HEK293 (cell line): ENCODE results near the gene CRELD1.

ENCODE experiments used
- CTCF ChIA-PET: fragments of 350-600 bp; formaldehyde crosslinking; extraction: SDS; loops from one replicate; lab custom pipeline; 2021; ENCODE audit warnings: antibody characterized with exemption; lab: Yijun Ruan, JAX
- POLR2A ChIA-PET: fragments of 300-600 bp; formaldehyde crosslinking; extraction: SDS; loops from one replicate; lab custom pipeline; 2020; ENCODE audit warnings: antibody characterized with exemption, inconsistent platforms; lab: Yijun Ruan, JAX
- H3K27ac ChIP-seq: fragments of 200-500 bp; sonication (Bioruptor generic); 2 replicates; pipeline ENCODE4 v1.5.1; 2014; ENCODE audit warnings: low read depth, low read length, control low read depth, inconsistent platforms; ENCODE audit errors: extremely low read depth
- H3K36me3 ChIP-seq, 2 experiments: fragments of 200-500 bp in 1 of 2; sonication (Bioruptor generic) in 1 of 2; 1 replicate in 1 of 2; 2 replicates in 1 of 2; pipeline ENCODE4 v1.5.1; 2014 to 2017; ENCODE audit warnings: inconsistent platforms in 2 of 2, low read length in 2 of 2; ENCODE audit not compliant: control insufficient read depth in 2 of 2, insufficient read depth in 1 of 2
- H3K4me1 ChIP-seq: fragments of 200-500 bp; sonication (Bioruptor generic); 2 replicates; pipeline ENCODE4 v1.5.1; 2014; ENCODE audit warnings: mild to moderate bottlenecking, low read length, inconsistent platforms; ENCODE audit not compliant: control insufficient read depth, insufficient read depth
- H3K4me3 ChIP-seq: 2 replicates; pipeline ENCODE4 v1.5.1; 2011; ENCODE audit warnings: low read depth, mild to moderate bottlenecking, control low read depth, low read length, moderate library complexity
- H3K9me3 ChIP-seq: fragments of 200-500 bp; sonication (Bioruptor generic); 2 replicates; pipeline ENCODE4 v1.5.1; 2014; ENCODE audit warnings: low read depth, low read length, inconsistent platforms; ENCODE audit not compliant: control insufficient read depth, insufficient read depth
- BCL11A ChIP-seq: fragments of 450-650 bp; formaldehyde crosslinking; IDR thresholded peaks from 2 replicates; pipeline ENCODE4 v1.5.1; 2016; ENCODE audit warnings: low read depth, missing biosample characterization, missing genetic modification characterization
- CTCF ChIP-seq: fragments of 450-650 bp; formaldehyde crosslinking; IDR thresholded peaks from 2 replicates; pipeline ENCODE4 v1.5.1; 2016; ENCODE audit warnings: missing biosample characterization, missing genetic modification characterization
- EGR2 ChIP-seq: fragments of 450-650 bp; formaldehyde crosslinking; IDR thresholded peaks from 2 replicates; pipeline ENCODE4 v1.5.1; 2016; ENCODE audit warnings: low read depth, missing biosample characterization, missing genetic modification characterization
- REPIN1 ChIP-seq: fragments of 450-650 bp; formaldehyde crosslinking; IDR thresholded peaks from 2 replicates; pipeline ENCODE4 v1.5.1; 2017; ENCODE audit warnings: missing biosample characterization, missing genetic modification characterization, low read depth
- SP3 ChIP-seq: fragments of 450-650 bp; formaldehyde crosslinking; IDR thresholded peaks from 2 replicates; pipeline ENCODE4 v1.5.1; 2016; ENCODE audit warnings: missing biosample characterization, missing genetic modification characterization
- ZBTB10 ChIP-seq: fragments of 450-650 bp; formaldehyde crosslinking; IDR thresholded peaks from 2 replicates; pipeline ENCODE4 v1.5.1; 2016; ENCODE audit warnings: missing biosample characterization, missing genetic modification characterization
- ZBTB48 ChIP-seq: fragments of 450-650 bp; formaldehyde crosslinking; IDR thresholded peaks from 2 replicates; pipeline ENCODE4 v1.5.1; 2016; ENCODE audit warnings: missing biosample characterization, missing genetic modification characterization
- ZBTB6 ChIP-seq: fragments of 450-650 bp; formaldehyde crosslinking; IDR thresholded peaks from 2 replicates; pipeline ENCODE4 v1.5.1; 2017; ENCODE audit warnings: missing biosample characterization, missing genetic modification characterization
- ZFHX2 ChIP-seq: fragments of 450-650 bp; formaldehyde crosslinking; conservative IDR thresholded peaks from 2 replicates; pipeline ENCODE4 v1.5.1; 2016; ENCODE audit warnings: missing biosample characterization, missing genetic modification characterization
- ZNF146 ChIP-seq: fragments of 450-650 bp; formaldehyde crosslinking; IDR thresholded peaks from 2 replicates; pipeline ENCODE4 v1.5.1; 2016; ENCODE audit warnings: missing biosample characterization, missing genetic modification characterization
- ZNF292 ChIP-seq: fragments of 450-650 bp; formaldehyde crosslinking; IDR thresholded peaks from 2 replicates; pipeline ENCODE4 v1.5.1; 2016; ENCODE audit warnings: low read depth, missing biosample characterization, missing genetic modification characterization, borderline replicate concordance
- ZNF350 ChIP-seq: fragments of 450-650 bp; formaldehyde crosslinking; IDR thresholded peaks from 2 replicates; pipeline ENCODE4 v1.5.0; 2017; ENCODE audit warnings: missing biosample characterization, mild to moderate bottlenecking, missing genetic modification characterization
- ZNF530 ChIP-seq: fragments of 450-650 bp; formaldehyde crosslinking; IDR thresholded peaks from 2 replicates; pipeline ENCODE4 v1.5.1; 2016; ENCODE audit warnings: low read depth, missing biosample characterization, missing genetic modification characterization
- ZNF660 ChIP-seq: fragments of 450-650 bp; IDR thresholded peaks from 2 replicates; pipeline ENCODE4 v1.5.1; 2018; ENCODE audit warnings: missing biosample characterization, mild to moderate bottlenecking, missing genetic modification characterization
- ZNF830 ChIP-seq: fragments of 450-650 bp; IDR thresholded peaks from 2 replicates; pipeline ENCODE4 v1.5.0; 2018; ENCODE audit warnings: missing biosample characterization, missing genetic modification characterization, low read depth, mild to moderate bottlenecking, moderate library complexity
- TF ChIP-seq, protein P1 (sequence below): fragments of 450-650 bp; formaldehyde crosslinking; IDR thresholded peaks from 2 replicates; pipeline ENCODE4 v1.5.1; 2016; ENCODE audit warnings: missing biosample characterization, missing genetic modification characterization
- TF ChIP-seq, protein P2 (sequence below): sonication (generic); formaldehyde crosslinking; IDR thresholded peaks from 2 replicates; pipeline ENCODE4 v1.8.1; 2022; ENCODE audit warnings: mild to moderate bottlenecking, moderate library complexity, missing genetic modification reagents
- TF ChIP-seq, protein P3 (sequence below): fragments of 450-650 bp; formaldehyde crosslinking; IDR thresholded peaks from 2 replicates; pipeline ENCODE4 v1.5.0; 2017; ENCODE audit warnings: missing biosample characterization, missing genetic modification characterization, borderline replicate concordance

The CRELD1 gene

GRCh38 chr3:9906480-9906879 is 27.2 kb upstream of the CRELD1 start (continued):
- no peak for TF ChIP-seq ZBTB48
- no peak for TF ChIP-seq ZBTB10 (tag by site-specific recombination)
- TF ChIP-seq ZNF530 (tag by site-specific recombination) = no peak
- no peak for TF ChIP-seq ZBTB6 (tag by site-specific recombination)
- TF ChIP-seq ZFHX2 = no peak
- no peak for TF ChIP-seq ZNF830

GRCh38 chr3:9908286-9908685 is 25.3 kb upstream of the CRELD1 start:
- H3K4me1 ChIP-seq = peaks cover 7% of the 10 kb centered on the region
- TF ChIP-seq, protein P1, sequence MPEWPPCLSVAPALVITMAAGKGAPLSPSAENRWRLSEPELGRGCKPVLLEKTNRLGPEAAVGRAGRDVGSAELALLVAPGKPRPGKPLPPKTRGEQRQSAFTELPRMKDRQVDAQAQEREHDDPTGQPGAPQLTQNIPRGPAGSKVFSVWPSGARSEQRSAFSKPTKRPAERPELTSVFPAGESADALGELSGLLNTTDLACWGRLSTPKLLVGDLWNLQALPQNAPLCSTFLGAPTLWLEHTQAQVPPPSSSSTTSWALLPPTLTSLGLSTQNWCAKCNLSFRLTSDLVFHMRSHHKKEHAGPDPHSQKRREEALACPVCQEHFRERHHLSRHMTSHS (tag by site-specific recombination) = no peak
- no peak for TF ChIP-seq CTCF (tag by site-specific recombination)
- TF ChIP-seq ZNF292 (tag by site-specific recombination) = no peak
- no peak for TF ChIP-seq BCL11A (tag by site-specific recombination)
- TF ChIP-seq, protein P2, sequence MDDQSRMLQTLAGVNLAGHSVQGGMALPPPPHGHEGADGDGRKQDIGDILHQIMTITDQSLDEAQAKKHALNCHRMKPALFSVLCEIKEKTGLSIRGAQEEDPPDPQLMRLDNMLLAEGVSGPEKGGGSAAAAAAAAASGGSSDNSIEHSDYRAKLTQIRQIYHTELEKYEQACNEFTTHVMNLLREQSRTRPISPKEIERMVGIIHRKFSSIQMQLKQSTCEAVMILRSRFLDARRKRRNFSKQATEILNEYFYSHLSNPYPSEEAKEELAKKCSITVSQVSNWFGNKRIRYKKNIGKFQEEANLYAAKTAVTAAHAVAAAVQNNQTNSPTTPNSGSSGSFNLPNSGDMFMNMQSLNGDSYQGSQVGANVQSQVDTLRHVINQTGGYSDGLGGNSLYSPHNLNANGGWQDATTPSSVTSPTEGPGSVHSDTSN (CRISPR knock-in tag) = no peak
- no peak for TF ChIP-seq EGR2 (tag by site-specific recombination)
- TF ChIP-seq, protein P3, sequence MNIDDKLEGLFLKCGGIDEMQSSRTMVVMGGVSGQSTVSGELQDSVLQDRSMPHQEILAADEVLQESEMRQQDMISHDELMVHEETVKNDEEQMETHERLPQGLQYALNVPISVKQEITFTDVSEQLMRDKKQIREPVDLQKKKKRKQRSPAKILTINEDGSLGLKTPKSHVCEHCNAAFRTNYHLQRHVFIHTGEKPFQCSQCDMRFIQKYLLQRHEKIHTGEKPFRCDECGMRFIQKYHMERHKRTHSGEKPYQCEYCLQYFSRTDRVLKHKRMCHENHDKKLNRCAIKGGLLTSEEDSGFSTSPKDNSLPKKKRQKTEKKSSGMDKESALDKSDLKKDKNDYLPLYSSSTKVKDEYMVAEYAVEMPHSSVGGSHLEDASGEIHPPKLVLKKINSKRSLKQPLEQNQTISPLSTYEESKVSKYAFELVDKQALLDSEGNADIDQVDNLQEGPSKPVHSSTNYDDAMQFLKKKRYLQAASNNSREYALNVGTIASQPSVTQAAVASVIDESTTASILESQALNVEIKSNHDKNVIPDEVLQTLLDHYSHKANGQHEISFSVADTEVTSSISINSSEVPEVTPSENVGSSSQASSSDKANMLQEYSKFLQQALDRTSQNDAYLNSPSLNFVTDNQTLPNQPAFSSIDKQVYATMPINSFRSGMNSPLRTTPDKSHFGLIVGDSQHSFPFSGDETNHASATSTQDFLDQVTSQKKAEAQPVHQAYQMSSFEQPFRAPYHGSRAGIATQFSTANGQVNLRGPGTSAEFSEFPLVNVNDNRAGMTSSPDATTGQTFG = no peak
- no peak for TF ChIP-seq SP3 (tag by site-specific recombination)
- no peak for TF ChIP-seq ZNF146 (tag by site-specific recombination)
- TF ChIP-seq ZNF350 (tag by site-specific recombination) = no peak
- TF ChIP-seq REPIN1 (tag by site-specific recombination) = no peak
- TF ChIP-seq ZNF660 (tag by site-specific recombination) = no peak
- H3K27ac ChIP-seq = no peak overlapping the region
- no peaks in the 10 kb centered on the region for H3K36me3 ChIP-seq
- POLR2A ChIA-PET = no interaction called here
- H3K9me3 ChIP-seq = no peaks in the 10 kb centered on the region
- CTCF ChIA-PET = interaction anchor here (0.5 to 1.3 kb wide), 2 partner anchors 8 to 38 kb away, joined by 3 to 5 read pairs; partner anchors contain the start of gene IL17RC
- H3K4me3 ChIP-seq = no peak overlapping the region
